IPS-18c (cell line): Measurements from ENCODE around the gene ARSD.
"Not testable (repeated sequence)": the region's sequence is repeated elsewhere in the genome, so short reads cannot be mapped to it uniquely, and the experiment has no call there.

Experiments
- H3K4me3 ChIP-seq: 2 replicates; pipeline ENCODE4 v1.7.0; 2013; ENCODE audit warnings: low read depth, mild to moderate bottlenecking, low read length, moderate library complexity; ENCODE audit not compliant: insufficient read depth
- H3K9me3 ChIP-seq: one replicate; pipeline ENCODE4 v1.6.1; 2013; ENCODE audit warnings: mild to moderate bottlenecking, low read length, moderate library complexity; ENCODE audit not compliant: control insufficient read depth, insufficient read depth

The ARSD gene

DNA sequence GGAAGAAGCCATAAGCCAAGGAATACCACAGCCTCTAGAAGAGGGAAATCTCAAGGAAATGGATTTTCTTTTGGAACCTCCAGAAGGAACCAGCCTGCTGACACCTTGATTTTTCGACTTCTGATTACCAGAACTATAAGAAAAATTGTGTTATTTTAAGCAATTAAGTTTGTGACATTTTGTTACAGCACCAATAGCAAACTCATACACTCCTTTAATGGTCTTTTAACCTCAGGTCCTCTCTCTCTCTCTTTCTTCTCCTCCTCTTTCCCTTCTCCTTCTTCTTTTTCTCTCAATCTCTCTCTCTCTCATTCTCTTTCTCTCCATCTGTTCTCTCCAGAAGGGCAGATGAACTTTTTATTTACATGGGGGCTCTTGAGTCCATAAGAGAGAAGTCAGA is 26.3 kb downstream of the ARSD start:
- Histone ChIP-seq H3K4me3 (no peak overlapping the region), H3K9me3 (peaks cover 2% of the 10 kb centered on the region)

DNA sequence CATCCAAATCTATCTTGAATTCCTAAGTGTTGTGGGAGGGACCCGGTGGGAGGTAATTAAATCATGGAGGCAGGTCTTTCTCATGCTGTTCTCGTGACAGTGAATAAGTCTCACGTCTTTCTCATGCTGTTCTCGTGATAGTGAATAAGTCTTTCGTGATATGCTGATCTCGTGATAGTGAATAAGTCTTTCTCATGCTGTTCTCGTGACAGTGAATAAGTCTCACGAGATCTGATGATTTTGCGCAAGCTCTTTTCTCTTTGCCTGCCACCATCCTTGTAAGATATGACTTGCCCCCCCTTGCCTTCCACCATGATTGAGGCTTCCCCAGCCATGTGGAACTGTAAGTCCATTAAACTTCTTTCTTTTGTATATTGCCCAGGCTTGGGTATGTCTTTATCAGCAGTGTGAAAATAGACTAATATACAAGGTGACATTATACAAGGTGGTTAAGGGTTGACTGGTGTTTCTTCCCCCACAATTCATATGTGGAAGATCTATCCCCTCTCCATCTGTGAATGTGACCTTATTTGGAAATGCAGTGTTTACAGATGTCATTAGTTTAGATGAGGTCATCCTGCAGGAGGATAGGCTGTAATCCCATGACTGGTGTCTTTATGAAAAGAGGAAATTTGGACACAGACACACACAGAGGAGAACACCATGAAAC is 27.6 kb downstream of the ARSD start:
- Histone ChIP-seq H3K9me3 (peaks cover 2% of the 10 kb centered on the region), H3K4me3 (no peak overlapping the region)

- H3K9me3 ChIP-seq = peaks cover 2% of the 10 kb centered on the region
These were observed 30.2 kb downstream of the ARSD start for GRCh38 chrX:2898846-2899512.

DNA sequence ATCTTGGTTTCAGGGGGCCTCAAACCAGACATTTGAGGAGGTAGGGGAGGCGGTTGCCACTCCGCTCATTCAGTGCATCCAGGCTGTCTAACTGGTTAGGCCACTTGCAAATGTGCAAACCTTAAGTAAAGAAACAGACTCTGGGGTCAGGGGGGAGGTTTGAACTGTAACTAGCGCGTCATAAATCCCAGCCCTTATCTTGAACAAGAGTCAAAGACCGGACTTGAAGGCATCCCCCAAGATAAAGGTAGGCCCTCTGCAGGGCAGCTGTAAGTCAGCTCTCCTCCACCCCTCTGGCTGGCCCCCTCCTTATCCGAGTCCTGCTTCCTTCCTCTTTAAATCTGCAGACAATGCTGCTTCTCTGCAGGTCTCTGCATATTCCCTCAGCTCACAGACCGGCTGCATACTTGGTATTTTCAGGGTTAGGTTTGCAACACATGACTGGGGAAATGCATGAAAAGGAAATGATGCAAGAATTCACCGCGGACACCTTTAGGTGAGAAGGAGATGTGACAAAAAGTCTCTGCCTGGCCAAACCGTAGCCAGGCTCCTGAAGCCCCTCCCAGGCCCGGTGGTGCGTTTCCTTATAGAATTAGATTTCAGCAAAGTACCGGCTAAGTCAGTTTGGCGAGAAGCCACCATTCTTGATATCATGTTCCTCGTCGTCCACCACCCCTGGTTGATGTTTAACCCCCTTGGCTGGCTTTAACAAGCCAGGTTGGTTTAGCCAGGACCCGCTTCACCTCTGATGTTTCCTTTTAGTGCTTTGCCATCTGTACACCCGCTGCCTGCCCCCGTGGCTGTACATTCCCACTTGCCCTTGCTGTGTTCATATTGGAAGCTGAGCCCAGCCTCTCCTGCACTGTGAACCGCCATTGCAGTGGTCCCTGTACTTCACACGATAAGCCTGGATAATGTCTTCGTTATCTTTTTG is 31.2 kb downstream of the ARSD start:
- not testable (repeated sequence) for H3K9me3 ChIP-seq, H3K4me3 ChIP-seq

More at GRCh38 chrX:2898846-2899512, 30.2 kb downstream of the ARSD start:
- no peak overlapping the region for H3K4me3 ChIP-seq

DNA sequence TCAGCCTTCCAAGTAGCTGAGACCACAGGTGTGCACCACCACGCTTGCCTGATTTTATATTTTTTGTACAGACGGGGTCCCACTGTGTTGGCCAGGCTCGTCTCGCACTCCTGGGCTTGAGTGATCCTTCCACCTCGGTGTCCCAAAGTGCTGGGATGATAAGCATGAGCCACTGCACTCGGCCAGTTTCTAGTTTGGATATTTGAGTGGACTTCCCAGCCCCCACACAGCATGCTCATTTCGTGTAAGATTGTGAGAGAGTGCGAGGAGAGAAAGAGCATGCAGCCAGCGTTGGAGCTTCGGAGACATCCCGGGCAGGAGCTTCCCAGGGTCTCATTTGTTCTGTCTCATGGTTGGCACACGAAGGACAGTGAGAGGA is 31.8 kb downstream of the ARSD start:
- H3K4me3 ChIP-seq = no peak overlapping the region; the same call in 1 of the 2 replicates
- no peaks in the 10 kb centered on the region for H3K9me3 ChIP-seq

DNA sequence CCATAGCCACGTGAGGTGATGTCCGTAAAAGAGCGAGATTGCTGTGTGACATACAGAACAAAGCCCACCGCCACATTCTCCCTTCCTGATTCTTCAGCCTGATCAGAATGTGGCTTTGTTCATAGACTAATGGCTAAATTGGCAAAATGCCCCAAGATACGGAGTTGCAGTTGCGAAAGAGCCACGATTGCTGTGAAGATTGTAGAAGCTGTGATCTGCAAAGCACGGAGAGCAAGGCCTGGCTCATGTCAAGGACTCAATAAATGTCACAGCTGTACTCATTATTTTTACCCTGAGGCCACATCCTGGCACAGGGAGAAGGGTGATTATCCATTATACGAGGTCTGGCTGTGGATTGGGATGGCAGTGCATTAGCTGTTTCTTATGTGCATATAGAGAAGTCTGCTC is 34.2 kb downstream of the ARSD start:
- Histone ChIP-seq H3K9me3 (no peaks in the 10 kb centered on the region), H3K4me3 (no peak overlapping the region)

- Histone ChIP-seq H3K4me3 (no peak overlapping the region), H3K9me3 (no peaks in the 10 kb centered on the region)
These were observed 36.3 kb downstream of the ARSD start for GRCh38 chrX:2892816-2893215.

DNA sequence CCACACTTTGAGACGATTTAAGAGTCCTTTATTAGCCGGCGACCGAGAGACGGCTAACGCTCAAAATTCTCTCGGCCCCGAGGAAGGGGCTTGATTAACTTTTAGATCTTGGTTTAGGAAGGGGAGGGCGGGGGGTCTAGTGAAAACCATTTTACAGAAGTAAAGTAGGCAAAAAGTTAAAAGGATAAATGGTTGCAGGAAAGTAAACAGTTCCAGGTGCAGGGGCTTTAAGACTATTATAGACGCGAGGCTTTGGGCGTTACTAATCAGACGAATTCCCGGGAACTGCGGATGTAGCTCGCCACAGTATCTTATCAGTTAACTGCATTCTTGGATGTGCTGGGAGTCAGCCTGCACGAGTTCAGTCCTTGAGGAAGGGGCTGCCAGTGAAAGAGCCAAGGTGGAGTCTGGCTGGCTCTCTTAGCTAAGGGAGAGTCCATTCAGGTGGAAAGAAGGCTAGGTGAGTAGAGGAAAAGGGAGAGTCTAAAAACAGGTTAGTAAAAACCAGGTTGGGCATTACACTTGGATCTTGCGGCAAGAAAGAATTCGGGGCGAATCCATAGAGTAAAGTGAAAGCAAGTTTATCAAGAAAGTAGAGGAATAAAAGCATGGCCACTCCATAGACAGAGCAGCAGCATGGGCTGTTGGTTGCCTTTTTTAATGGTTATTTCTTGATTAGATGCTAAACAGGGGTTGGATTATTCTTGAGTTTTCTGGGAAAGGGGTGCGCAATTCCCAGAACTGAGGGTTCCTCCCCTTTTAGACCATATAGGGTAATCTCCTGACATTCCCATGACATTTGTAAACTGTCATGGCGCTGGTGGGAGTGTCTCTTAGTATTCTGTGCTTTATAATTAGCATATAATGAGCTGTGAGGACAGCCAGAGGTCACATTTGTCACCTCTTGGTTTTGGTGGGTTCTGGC is 38.3 kb downstream of the ARSD start:
- not testable (repeated sequence) for H3K9me3 ChIP-seq, H3K4me3 ChIP-seq

DNA sequence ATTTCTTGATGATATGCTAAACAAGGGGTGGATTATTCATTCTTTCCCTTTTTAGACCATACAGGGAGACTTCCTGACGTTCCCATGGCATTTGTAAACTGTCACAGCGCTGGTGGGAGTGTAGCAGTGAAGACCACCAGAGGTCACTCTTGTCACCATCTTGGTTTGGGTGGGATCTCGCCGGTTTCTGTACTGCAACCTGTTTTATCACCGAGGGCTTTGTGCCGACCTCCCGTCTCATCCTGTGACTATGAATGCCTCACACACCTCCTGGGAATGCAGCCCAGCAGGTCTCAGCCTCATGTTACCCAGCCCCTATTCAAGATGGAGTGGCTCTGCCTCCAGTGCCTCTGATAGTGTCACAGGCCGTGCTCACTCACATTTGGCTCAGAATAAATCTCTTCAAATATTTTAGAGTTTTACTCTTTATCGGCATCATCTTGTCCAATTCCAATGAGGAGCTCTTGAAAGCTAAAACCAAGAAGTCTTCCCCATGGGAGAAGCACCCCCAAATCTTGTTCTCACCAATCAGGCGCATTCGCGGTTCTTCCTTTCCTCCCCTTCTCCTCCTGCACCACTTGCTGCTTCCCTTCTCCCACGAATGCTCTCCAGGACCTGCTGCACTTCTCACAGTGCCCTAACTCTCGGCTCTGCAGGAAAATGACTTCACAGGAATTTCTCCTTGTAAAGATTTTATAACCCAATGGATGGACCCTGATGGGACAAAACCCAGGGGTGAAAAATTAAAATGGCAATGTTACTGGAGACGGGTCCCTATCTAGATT is 39.2 kb downstream of the ARSD start:
- H3K9me3 ChIP-seq, H3K4me3 ChIP-seq: not testable (repeated sequence)

DNA sequence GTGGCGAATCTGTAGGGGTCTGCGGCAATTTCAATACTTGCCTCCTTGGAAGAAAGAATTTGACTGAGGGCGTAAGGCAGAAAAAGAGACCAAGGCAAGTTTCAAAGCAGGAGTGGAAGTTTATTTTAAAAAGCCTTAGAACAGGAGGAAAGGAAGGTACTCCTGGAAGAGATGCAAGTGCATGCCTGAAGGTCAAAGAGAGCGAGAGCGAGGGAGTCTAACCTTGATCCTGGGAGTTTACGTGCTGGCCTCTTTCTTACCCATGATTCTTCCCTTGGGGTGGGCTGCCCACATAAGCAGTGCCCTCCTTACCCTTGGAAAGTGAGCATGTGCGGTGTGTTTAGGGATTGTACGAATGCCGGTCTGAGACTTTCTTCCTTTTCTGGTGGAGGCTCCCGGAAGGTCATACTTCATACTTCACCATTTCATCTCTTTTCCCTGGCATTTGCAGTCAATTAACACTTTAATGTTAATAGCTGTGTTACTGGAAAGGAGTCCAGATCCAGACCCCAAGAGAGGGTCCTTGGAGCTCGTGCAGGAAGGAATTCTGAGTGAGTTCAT is 40.0 kb downstream of the ARSD start:
- no peak overlapping the region for H3K4me3 ChIP-seq
- peaks cover 3% of the 10 kb centered on the region for H3K9me3 ChIP-seq

DNA sequence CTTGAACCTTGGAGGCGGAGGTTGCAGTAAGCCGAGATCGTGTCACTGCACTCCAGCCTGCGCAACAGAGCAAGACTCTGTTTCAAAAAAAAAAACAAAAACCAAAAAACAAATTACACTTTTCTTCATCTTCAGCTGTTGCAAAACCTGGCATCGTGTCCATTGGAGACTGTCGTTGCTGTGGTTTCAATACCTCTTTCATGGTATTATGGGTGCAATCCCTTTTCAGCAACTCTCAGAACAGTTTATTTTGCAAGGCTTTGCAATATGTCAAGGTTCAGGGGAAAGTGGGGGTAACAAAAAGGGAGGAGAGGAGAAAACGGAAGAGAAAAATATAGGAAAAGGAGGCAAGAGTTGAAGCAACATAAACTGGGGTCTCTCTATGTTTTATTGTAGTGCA is 40.8 kb downstream of the ARSD start:
- Histone ChIP-seq H3K9me3 (peaks cover 3% of the 10 kb centered on the region), H3K4me3 (no peak overlapping the region)

DNA sequence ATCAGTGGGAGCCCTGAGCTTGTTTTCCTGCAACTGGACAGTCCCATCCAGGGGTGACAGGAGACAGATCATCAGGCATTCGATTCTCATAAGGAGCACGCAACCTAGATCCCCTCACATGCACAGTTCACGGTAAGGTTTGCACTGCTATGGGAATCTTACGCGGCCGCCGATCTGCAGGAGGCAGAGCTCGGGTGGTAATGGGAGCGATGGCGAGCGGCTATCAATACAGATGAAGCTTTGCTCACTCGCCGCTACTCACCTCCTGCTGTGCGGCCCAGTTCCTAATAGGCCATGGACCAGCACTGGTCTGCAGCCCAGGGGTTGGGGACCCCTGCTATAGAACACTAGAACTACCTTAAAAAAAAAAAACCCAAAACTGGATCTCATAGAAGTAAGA is 45.4 kb downstream of the ARSD start:
- H3K4me3 ChIP-seq = no peak overlapping the region

GRCh38 chrX:2879670-2880069 is 49.5 kb downstream of the ARSD start:
- no peak overlapping the region for H3K4me3 ChIP-seq
- no peaks in the 10 kb centered on the region for H3K9me3 ChIP-seq

More for the DNA sequence above, 45.4 kb downstream of the ARSD start:
- H3K9me3 ChIP-seq = peaks cover 3% of the 10 kb centered on the region

DNA sequence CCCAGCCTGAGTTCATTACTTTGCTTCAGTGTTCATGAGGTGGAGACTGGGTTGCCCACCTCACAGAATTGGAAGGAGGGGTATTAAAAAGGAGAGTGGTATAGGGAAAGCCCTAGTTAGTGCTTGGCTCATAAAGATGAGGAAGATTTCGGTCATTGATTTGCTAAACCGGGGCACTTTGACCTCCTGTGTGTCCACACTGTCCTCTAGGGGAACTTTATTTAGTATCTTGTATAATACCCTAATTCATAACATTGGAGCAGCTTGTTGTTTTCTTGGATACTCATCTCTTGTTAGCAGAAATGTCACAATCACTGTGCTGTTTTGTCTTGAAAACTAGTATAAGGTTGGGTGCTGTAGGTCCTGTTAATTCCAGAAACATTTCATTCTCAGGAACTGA is 50.6 kb downstream of the ARSD start:
- no peak overlapping the region for H3K4me3 ChIP-seq
- H3K9me3 ChIP-seq = no peaks in the 10 kb centered on the region

DNA sequence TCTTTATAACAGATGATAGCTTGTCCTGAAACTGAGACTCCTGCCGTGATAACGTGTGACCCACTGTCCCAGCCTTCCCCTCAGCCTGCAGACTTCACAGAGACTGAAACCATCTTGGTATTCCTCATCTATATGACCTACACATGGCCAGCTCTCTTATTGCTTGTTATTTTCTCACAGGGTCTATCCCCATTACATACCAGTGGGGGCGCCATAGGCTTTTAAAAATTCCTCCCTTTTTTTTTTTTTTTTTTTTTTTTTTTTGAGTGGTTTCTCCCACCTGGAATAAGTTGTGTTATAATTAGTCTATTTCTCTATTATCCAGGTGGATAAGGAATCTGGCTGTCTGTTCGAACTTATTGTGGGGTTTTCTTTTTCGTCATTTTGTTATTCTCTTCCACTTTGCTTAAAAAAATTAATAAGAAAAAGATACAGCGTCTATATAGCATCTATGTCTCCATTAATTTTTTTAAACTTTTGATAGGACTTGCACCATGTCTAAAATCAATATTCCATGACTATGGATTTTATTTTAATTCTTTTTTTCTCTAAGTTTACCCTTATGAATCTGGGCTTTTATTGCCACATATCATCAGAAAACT is 53.2 kb downstream of the ARSD start:
- Histone ChIP-seq H3K4me3 (no peak overlapping the region), H3K9me3 (no peaks in the 10 kb centered on the region)

DNA sequence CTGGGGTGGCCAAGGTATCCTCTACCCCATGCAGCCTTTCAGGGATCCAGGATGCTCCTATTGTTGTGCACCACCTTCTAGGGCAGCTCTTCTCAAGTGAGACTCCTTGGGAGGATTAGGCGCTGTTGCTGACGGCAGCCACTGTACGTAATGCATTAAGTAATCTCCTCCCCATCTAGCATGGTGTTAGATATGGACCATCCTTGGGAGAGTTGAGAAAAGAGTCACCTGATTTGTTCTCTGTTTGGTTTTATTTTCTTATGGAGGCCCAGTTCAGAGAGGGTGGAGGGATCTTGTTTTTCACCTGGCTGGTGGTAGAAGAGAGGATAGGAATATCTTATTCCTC is 54.0 kb downstream of the ARSD start:
- Histone ChIP-seq H3K4me3 (no peak overlapping the region), H3K9me3 (no peaks in the 10 kb centered on the region)
